Measurements from ENCODE around the gene RHOXF1. TPM values are rescaled to one million over a fixed set of nuclear protein-coding genes. Genes with fewer than 3 reads are reported as not detected.
"Not testable (repeated sequence)": the region's sequence is repeated elsewhere in the genome, so short reads cannot be mapped to it uniquely, and the experiment has no call there.

RHOXF1 gene
- total RNA-seq, 4 donors from 2014 or later, result not detected

- Histone ChIP-seq H3K4me1 (no peaks in the 10 kb centered on the region), H3K27ac (no peak overlapping the region), H3K27me3 (no peaks in the 10 kb centered on the region), H3K9me3 (no peaks in the 10 kb centered on the region), H3K4me3 (no peak overlapping the region), H3K36me3 (no peaks in the 10 kb centered on the region)
- 43 to 82% methylated on average over 2 of the region's 2 CpGs for WGBS, 2 donors
- TF ChIP-seq CTCF (IDR thresholded peaks at IDR 0.05) (no peak), POLR2A (IDR thresholded peaks at IDR 0.05) (no peak)
- intact Hi-C loops (cut with DNase I), result no loop called here
- DNase-seq, result no peak
Measured at GRCh38 chrX:120090208-120090607, 25.5 kb downstream of the RHOXF1 start.

GRCh38 chrX:120087289-120088017, 28.3 kb downstream of the RHOXF1 start:
- no peak for TF ChIP-seq CTCF (IDR thresholded peaks at IDR 0.05)
- TF ChIP-seq POLR2A (IDR thresholded peaks at IDR 0.05), result no peak
- no peak for DNase-seq
- Histone ChIP-seq H3K4me3 (no peak overlapping the region), H3K27me3 (no peaks in the 10 kb centered on the region), H3K4me1 (no peaks in the 10 kb centered on the region), H3K9me3 (no peaks in the 10 kb centered on the region), H3K36me3 (no peaks in the 10 kb centered on the region), H3K27ac (no peak overlapping the region)
- intact Hi-C loops (cut with DNase I), result no loop called here
- 54 to 68% methylated on average over 4 to 10 of the region's 10 CpGs for WGBS, 2 donors

GRCh38 chrX:120085553-120086185, 30.0 kb downstream of the RHOXF1 start:
- H3K36me3 ChIP-seq; H3K27ac ChIP-seq; H3K4me3 ChIP-seq; DNase-seq; H3K4me1 ChIP-seq; H3K27me3 ChIP-seq; intact Hi-C loops (cut with DNase I); H3K9me3 ChIP-seq: not testable (repeated sequence)
- WGBS, 2 donors, result no CpG with 5 or more reads among the region's 12 CpGs

GRCh38 chrX:120077590-120077989, 38.1 kb downstream of the RHOXF1 start, which contains the start of gene RHOXF2B:
TSS of gene RHOXF2B (minus strand) at chrX:120077690. CDS start at chrX:120077552, 138 bp downstream.
- H3K4me1 ChIP-seq; H3K36me3 ChIP-seq; H3K27ac ChIP-seq; DNase-seq; H3K4me3 ChIP-seq; intact Hi-C loops (cut with DNase I); H3K27me3 ChIP-seq; H3K9me3 ChIP-seq: not testable (repeated sequence)
- no CpG with 5 or more reads among the region's 15 CpGs for WGBS, 2 donors

- H3K36me3 ChIP-seq; H3K9me3 ChIP-seq; H3K4me1 ChIP-seq; H3K27ac ChIP-seq; H3K27me3 ChIP-seq; H3K4me3 ChIP-seq; intact Hi-C loops (cut with DNase I); DNase-seq: not testable (repeated sequence)
- WGBS, 2 donors, result 80% methylated on average over 1 of the region's 1 CpG; no CpG with 5 or more reads in 1 of the 2 donors
Measured at GRCh38 chrX:120066169-120066568, 49.5 kb downstream of the RHOXF1 start.

Other genes with a start within 250 kb of the RHOXF1 start
- 10 to 100 TPM in 2 of 4 donors, 1 to 10 TPM in 2; 8.1 to 23.4 (median 12.2) TPM for gene RNF113A, start 244.2 kb downstream of the RHOXF1 start, total RNA-seq
- 10 to 100 TPM; 54.0 to 94.7 (median 66.5) TPM for gene NDUFA1, start 244.1 kb downstream of the RHOXF1 start, total RNA-seq
- not detected for gene AKAP14, start 220.0 kb downstream of the RHOXF1 start, total RNA-seq
- gene NKAP, start 172.2 kb downstream of the RHOXF1 start, total RNA-seq, result 1 to 10 TPM; 2.2 to 5.0 (median 2.6) TPM
- gene RHOXF2B, start 38.2 kb downstream of the RHOXF1 start, total RNA-seq, result not detected
- gene RHOXF2, start 42.7 kb upstream of the RHOXF1 start, total RNA-seq, result not detected
- 10 to 100 TPM; 10.8 to 19.5 (median 15.6) TPM for gene ZBTB33, start 134.9 kb upstream of the RHOXF1 start, total RNA-seq
- gene TMEM255A, start 195.5 kb upstream of the RHOXF1 start, total RNA-seq, result 1 to 10 TPM in 2 of 4 donors, under 1 TPM in 2; 0.13 to 4.0 (median 1.7) TPM
- not detected for gene ATP1B4, start 246.2 kb upstream of the RHOXF1 start, total RNA-seq